ENCODE results near the gene XRCC1.

GRCh38 chr19:43612374-43612773 lies 37.0 kb upstream of the XRCC1 start:
- TF ChIP-seq POLR2AphosphoS5 (IDR thresholded peaks at IDR 0.05; ENCODE audit: low read depth, low read length) (no peak), POLR2A (IDR thresholded peaks at IDR 0.05; ENCODE audit: low read depth, low read length) (no peak), TAF1 (IDR thresholded peaks at IDR 0.05; ENCODE audit: low read depth, low read length) (no peak), POU2F2 (IDR thresholded peaks at IDR 0.05; ENCODE audit: low read depth, low read length) (no peak), SPI1 (IDR thresholded peaks at IDR 0.05; ENCODE audit: low read depth, low read length) (no peak), PAX5 (IDR thresholded peaks at IDR 0.05; ENCODE audit: insufficient read depth, low read length, severe bottlenecking) (no peak)
